ENCODE measurements around the gene RAB31.

The RAB31 gene

GRCh38 chr18:9902832-9903231, 194.7 kb downstream of the RAB31 start:
- Histone ChIP-seq H3K27ac (ENCODE audit: low read depth in 2 of 2, low read length in 2 of 2) (no peak overlapping the region), H3K4me3 (ENCODE audit: low read length in 2 of 2) (no peak overlapping the region), H3K9ac (ENCODE audit: low read depth in 1 of 2, low read length in 2 of 2) (no peak overlapping the region), H3K36me3 (ENCODE audit: control insufficient read depth in 2 of 2, insufficient read depth in 2 of 2, low read length in 2 of 2) (no peaks in the 10 kb centered on the region), H3K9me3 (ENCODE audit: control insufficient read depth in 2 of 2, low read length in 2 of 2) (no peaks in the 10 kb centered on the region), H3K27me3 (ENCODE audit: control insufficient read depth in 2 of 2, insufficient read depth in 2 of 2, low read length in 2 of 2) (no peaks in the 10 kb centered on the region), H3K4me1 (ENCODE audit: control insufficient read depth in 2 of 2, insufficient read depth in 2 of 2, low read length in 2 of 2) (peaks cover 0 to 5% of the 10 kb centered on the region in 2 donors)

- H3K4me3 ChIP-seq (ENCODE audit: low read length in 2 of 2) = no peak overlapping the region
- H3K36me3 ChIP-seq (ENCODE audit: control insufficient read depth in 2 of 2, insufficient read depth in 2 of 2, low read length in 2 of 2) = no peaks in the 10 kb centered on the region
- no peaks in the 10 kb centered on the region for H3K27me3 ChIP-seq (ENCODE audit: control insufficient read depth in 2 of 2, insufficient read depth in 2 of 2, low read length in 2 of 2)
- no peak overlapping the region for H3K27ac ChIP-seq (ENCODE audit: low read depth in 2 of 2, low read length in 2 of 2)
- no peak overlapping the region for H3K9ac ChIP-seq (ENCODE audit: low read depth in 1 of 2, low read length in 2 of 2)
- H3K9me3 ChIP-seq (ENCODE audit: control insufficient read depth in 2 of 2, low read length in 2 of 2) = no peaks in the 10 kb centered on the region
- no peaks in the 10 kb centered on the region for H3K4me1 ChIP-seq (ENCODE audit: control insufficient read depth in 2 of 2, insufficient read depth in 2 of 2, low read length in 2 of 2)
Observed at GRCh38 chr18:9905401-9905922, 197.4 kb downstream of the RAB31 start.

GRCh38 chr18:9906481-9906880, 198.4 kb downstream of the RAB31 start:
- no peaks in the 10 kb centered on the region for H3K36me3 ChIP-seq (ENCODE audit: control insufficient read depth in 2 of 2, insufficient read depth in 2 of 2, low read length in 2 of 2)
- H3K4me1 ChIP-seq (ENCODE audit: control insufficient read depth in 2 of 2, insufficient read depth in 2 of 2, low read length in 2 of 2) = no peaks in the 10 kb centered on the region
- no peaks in the 10 kb centered on the region for H3K9me3 ChIP-seq (ENCODE audit: control insufficient read depth in 2 of 2, low read length in 2 of 2)
- H3K9ac ChIP-seq (ENCODE audit: low read depth in 1 of 2, low read length in 2 of 2) = no peak overlapping the region
- no peak overlapping the region for H3K27ac ChIP-seq (ENCODE audit: low read depth in 2 of 2, low read length in 2 of 2)
- no peaks in the 10 kb centered on the region for H3K27me3 ChIP-seq (ENCODE audit: control insufficient read depth in 2 of 2, insufficient read depth in 2 of 2, low read length in 2 of 2)
- no peak overlapping the region for H3K4me3 ChIP-seq (ENCODE audit: low read length in 2 of 2)

GRCh38 chr18:9907867-9908266, 199.8 kb downstream of the RAB31 start:
- Histone ChIP-seq H3K9ac (ENCODE audit: low read depth in 1 of 2, low read length in 2 of 2) (no peak overlapping the region), H3K4me1 (ENCODE audit: control insufficient read depth in 2 of 2, insufficient read depth in 2 of 2, low read length in 2 of 2) (peaks cover 0 to under 1% of the 10 kb centered on the region in 2 donors), H3K36me3 (ENCODE audit: control insufficient read depth in 2 of 2, insufficient read depth in 2 of 2, low read length in 2 of 2) (no peaks in the 10 kb centered on the region), H3K27ac (ENCODE audit: low read depth in 2 of 2, low read length in 2 of 2) (no peak overlapping the region), H3K4me3 (ENCODE audit: low read length in 2 of 2) (no peak overlapping the region), H3K27me3 (ENCODE audit: control insufficient read depth in 2 of 2, insufficient read depth in 2 of 2, low read length in 2 of 2) (no peaks in the 10 kb centered on the region), H3K9me3 (ENCODE audit: control insufficient read depth in 2 of 2, low read length in 2 of 2) (no peaks in the 10 kb centered on the region)

- Histone ChIP-seq H3K36me3 (ENCODE audit: control insufficient read depth in 2 of 2, insufficient read depth in 2 of 2, low read length in 2 of 2) (no peaks in the 10 kb centered on the region), H3K9me3 (ENCODE audit: control insufficient read depth in 2 of 2, low read length in 2 of 2) (no peaks in the 10 kb centered on the region), H3K4me1 (ENCODE audit: control insufficient read depth in 2 of 2, insufficient read depth in 2 of 2, low read length in 2 of 2) (peaks cover 0 to 5% of the 10 kb centered on the region in 2 donors), H3K27ac (ENCODE audit: low read depth in 2 of 2, low read length in 2 of 2) (no peak overlapping the region), H3K9ac (ENCODE audit: low read depth in 1 of 2, low read length in 2 of 2) (no peak overlapping the region), H3K27me3 (ENCODE audit: control insufficient read depth in 2 of 2, insufficient read depth in 2 of 2, low read length in 2 of 2) (no peaks in the 10 kb centered on the region), H3K4me3 (ENCODE audit: low read length in 2 of 2) (no peak overlapping the region)
Observed at GRCh38 chr18:9910071-9910470, 202.0 kb downstream of the RAB31 start.

- Histone ChIP-seq H3K4me3 (ENCODE audit: low read length in 2 of 2) (no peak overlapping the region), H3K27me3 (ENCODE audit: control insufficient read depth in 2 of 2, insufficient read depth in 2 of 2, low read length in 2 of 2) (no peaks in the 10 kb centered on the region), H3K9ac (ENCODE audit: low read depth in 1 of 2, low read length in 2 of 2) (no peak overlapping the region), H3K27ac (ENCODE audit: low read depth in 2 of 2, low read length in 2 of 2) (no peak overlapping the region), H3K4me1 (ENCODE audit: control insufficient read depth in 2 of 2, insufficient read depth in 2 of 2, low read length in 2 of 2) (peaks cover 0 to 8% of the 10 kb centered on the region in 2 donors), H3K36me3 (ENCODE audit: control insufficient read depth in 2 of 2, insufficient read depth in 2 of 2, low read length in 2 of 2) (no peaks in the 10 kb centered on the region), H3K9me3 (ENCODE audit: control insufficient read depth in 2 of 2, low read length in 2 of 2) (no peaks in the 10 kb centered on the region)
Observed at GRCh38 chr18:9910661-9911060, 202.6 kb downstream of the RAB31 start.

- Histone ChIP-seq H3K36me3 (ENCODE audit: control insufficient read depth in 2 of 2, insufficient read depth in 2 of 2, low read length in 2 of 2) (no peaks in the 10 kb centered on the region), H3K27ac (ENCODE audit: low read depth in 2 of 2, low read length in 2 of 2) (no peak overlapping the region), H3K9ac (ENCODE audit: low read depth in 1 of 2, low read length in 2 of 2) (no peak overlapping the region), H3K27me3 (ENCODE audit: control insufficient read depth in 2 of 2, insufficient read depth in 2 of 2, low read length in 2 of 2) (no peaks in the 10 kb centered on the region), H3K4me3 (ENCODE audit: low read length in 2 of 2) (no peak overlapping the region), H3K9me3 (ENCODE audit: control insufficient read depth in 2 of 2, low read length in 2 of 2) (no peaks in the 10 kb centered on the region), H3K4me1 (ENCODE audit: control insufficient read depth in 2 of 2, insufficient read depth in 2 of 2, low read length in 2 of 2) (peaks cover 3 to 14% of the 10 kb centered on the region in 2 donors)
Observed at GRCh38 chr18:9911226-9911625, 203.1 kb downstream of the RAB31 start.

All from mucosa of rectum (tissue), 2 donors.